OCI-LY3 (cell line): Measurements from ENCODE around the gene TMEM184C.

Source experiments
- CTCF ChIP-seq: fragments of 200-600, 300-600 bp; sonication (generic); IDR thresholded peaks from 2 replicates; pipeline ENCODE4 v1.5.1; 2014; ENCODE audit warnings: antibody characterized with exemption, low read length, low read depth
- EZH2phosphoT487 ChIP-seq: fragments of 200-600 bp; shearing (Covaris generic); IDR thresholded peaks from 2 replicates; pipeline ENCODE4 v1.6.1; 2018; ENCODE audit warnings: antibody characterized with exemption, mixed run types, low read depth

GRCh38 chr4:147578593-147578992, 38.6 kb upstream of the TMEM184C start:
- no peak for TF ChIP-seq CTCF
- TF ChIP-seq EZH2phosphoT487 = no peak
